ENCODE measurements around the gene IL17REL. TPM values are rescaled to one million over a fixed set of nuclear protein-coding genes. Genes with fewer than 3 reads are reported as not detected.

Gene IL17REL
- total RNA-seq, result not detected
- polyA plus RNA-seq, result not detected
- long read RNA-seq, donor 1, result 0 reads
- long read RNA-seq, donor 2, result 0 reads
- long read RNA-seq, donor 3, result 0 reads
- long read RNA-seq, donor 4, result 0 reads
- long read RNA-seq, donor 5, result 0 reads
- long read RNA-seq, donor 6, result 0 reads
- long read RNA-seq, donor 7, result 0 reads
- long read RNA-seq, donor 8, result 0 reads
- long read RNA-seq, donor 9, result 0 reads
- long read RNA-seq, donor 10, result 0 reads

- TF ChIP-seq CTCF (IDR thresholded peaks at IDR 0.05), result no peak
- no peak for TF ChIP-seq POLR2A (IDR thresholded peaks at IDR 0.05)
- no peak for DNase-seq
- Histone ChIP-seq H3K9me3 (replicated peaks in 1 of 3) (no peaks in the 10 kb centered on the region), H3K27ac (no peak within 1 kb of the TSS), H3K36me3 (replicated peaks in 1 of 2) (no peaks in the 10 kb centered on the region), H3K4me1 (replicated peaks in 1 of 2) (no peaks in the 10 kb centered on the region), H3K4me3 (no peak within 1 kb of the TSS), H3K27me3 (peaks cover 60% of the 10 kb centered on the region)
- intact Hi-C loops (cut with DNase I), result no loop called here
- WGBS, 4 donors, result 54 to 63% (median 59%) methylated on average over 14 to 29 of the region's 29 CpGs
Observed at GRCh38 chr22:50012211-50013181, at the start of gene IL17REL. Gene IL17REL, minus strand, starts transcription at chr22:50012765. Its CDS starts 119 bp downstream, at chr22:50012646.

- H3K9me3 ChIP-seq (replicated peaks in 1 of 3), result no peaks in the 10 kb centered on the region
- H3K4me1 ChIP-seq (replicated peaks in 1 of 2), result peaks cover 0 to 5% of the 10 kb centered on the region in 2 donors
- TF ChIP-seq POLR2A (IDR thresholded peaks at IDR 0.05), result no peak
- TF ChIP-seq CTCF (IDR thresholded peaks at IDR 0.05), result no peak
- WGBS, 4 donors, result 68 to 77% (median 72%) methylated on average over 9 to 17 of the region's 17 CpGs; no CpG with 5 or more reads in 1 of the 4 donors
- no peaks in the 10 kb centered on the region for H3K36me3 ChIP-seq (replicated peaks in 1 of 2)
- DNase-seq, result no peak
- H3K27me3 ChIP-seq, result peaks cover 27% of the 10 kb centered on the region
- intact Hi-C loops (cut with DNase I), result no loop called here
- no peak overlapping the region for H3K4me3 ChIP-seq
- no peak overlapping the region for H3K27ac ChIP-seq
Observed at GRCh38 chr22:50061824-50062355, 49.3 kb upstream of the IL17REL start.

- TF ChIP-seq CTCF (IDR thresholded peaks at IDR 0.05) (no peak), POLR2A (IDR thresholded peaks at IDR 0.05) (no peak)
- peaks cover 27% of the 10 kb centered on the region for H3K27me3 ChIP-seq
- 72 to 92% (median 80%) methylated on average over 15 to 27 of the region's 27 CpGs for WGBS, 4 donors
Observed at GRCh38 chr22:50061141-50061823, 48.7 kb upstream of the IL17REL start.

More at GRCh38 chr22:50061141-50061823, 48.7 kb upstream of the IL17REL start:
- DNase-seq, result no peak
- Histone ChIP-seq H3K36me3 (replicated peaks in 1 of 2) (no peaks in the 10 kb centered on the region), H3K27ac (no peak overlapping the region), H3K9me3 (replicated peaks in 1 of 3) (no peaks in the 10 kb centered on the region), H3K4me1 (replicated peaks in 1 of 2) (peaks cover 0 to 5% of the 10 kb centered on the region in 2 donors), H3K4me3 (no peak overlapping the region)
- intact Hi-C loops (cut with DNase I), result no loop called here

Measured in adrenal gland (tissue), 19 donors.